Activated T-cell treated with anti-CD3 and anti-CD28 coated beads, Interleukin-2, amount 50 U/mL, for 24 hours (primary cell): ENCODE measurements around the gene PASK.
"Not testable (repeated sequence)": the region's sequence is repeated elsewhere in the genome, so short reads cannot be mapped to it uniquely, and the experiment has no call there.

Experiments used
- DNase-seq: peaks from one replicate; pipeline ENCODE4 v3.0.0-alpha.2; 2020
- H3K27ac Mint-ChIP-seq: 2 replicates; pipeline ENCODE4 v1.8.0; 2020; ENCODE audit warnings: mild to moderate bottlenecking, mixed read lengths
- H3K27me3 Mint-ChIP-seq: 2 replicates; pipeline ENCODE4 v1.8.0; 2020; ENCODE audit warnings: mixed read lengths
- H3K36me3 Mint-ChIP-seq: 2 replicates; pipeline ENCODE4 v1.8.0; 2020; ENCODE audit warnings: low read depth, mixed read lengths
- H3K4me1 Mint-ChIP-seq: 2 replicates; pipeline ENCODE4 v1.8.0; 2020; ENCODE audit warnings: low read depth, mixed read lengths
- H3K4me3 Mint-ChIP-seq: 2 replicates; pipeline ENCODE4 v1.8.0; 2020; ENCODE audit warnings: mild to moderate bottlenecking, moderate library complexity, mixed read lengths
- H3K9me3 Mint-ChIP-seq: 2 replicates; pipeline ENCODE4 v1.8.0; 2020; ENCODE audit warnings: mixed read lengths

The PASK gene

GRCh38 chr2:241148891-241149674 lies at the start of gene PASK:
PASK (minus strand) TSS chr2:241149472; CDS start chr2:241143032, 6,440 bp downstream.
- peak within 1 kb of the TSS; percentile 96 for H3K27ac Mint-ChIP-seq
- DNase-seq: peak; percentile 92
- H3K27me3 Mint-ChIP-seq: no peaks in the 10 kb centered on the region
- H3K4me1 Mint-ChIP-seq: peaks cover 53% of the 10 kb centered on the region
- H3K36me3 Mint-ChIP-seq: peaks cover 43% of the 10 kb centered on the region
- H3K4me3 Mint-ChIP-seq: peak within 1 kb of the TSS; percentile 92
- no peaks in the 10 kb centered on the region for H3K9me3 Mint-ChIP-seq

GRCh38 chr2:241198381-241199279 lies 49.4 kb upstream of the PASK start:
- Mint-ChIP-seq H3K9me3 (no peaks in the 10 kb centered on the region), H3K27me3 (no peaks in the 10 kb centered on the region), H3K36me3 (no peaks in the 10 kb centered on the region), H3K4me1 (no peaks in the 10 kb centered on the region), H3K27ac (no peak overlapping the region), H3K4me3 (no peak overlapping the region)
- no peak for DNase-seq

- Mint-ChIP-seq H3K4me1 (no peaks in the 10 kb centered on the region), H3K9me3 (no peaks in the 10 kb centered on the region), H3K36me3 (no peaks in the 10 kb centered on the region), H3K4me3 (no peak overlapping the region), H3K27me3 (no peaks in the 10 kb centered on the region), H3K27ac (no peak overlapping the region)
- no peak for DNase-seq
Measured at GRCh38 chr2:241197947-241198346, 48.7 kb upstream of the PASK start.

GRCh38 chr2:241197246-241197645 lies 48.0 kb upstream of the PASK start:
- H3K27ac Mint-ChIP-seq, H3K27me3 Mint-ChIP-seq, H3K4me3 Mint-ChIP-seq, DNase-seq, H3K9me3 Mint-ChIP-seq, H3K36me3 Mint-ChIP-seq, H3K4me1 Mint-ChIP-seq: not testable (repeated sequence)

GRCh38 chr2:241195506-241196130 lies 46.3 kb upstream of the PASK start:
- Mint-ChIP-seq H3K36me3 (no peaks in the 10 kb centered on the region), H3K4me1 (no peaks in the 10 kb centered on the region), H3K27ac (no peak overlapping the region), H3K27me3 (no peaks in the 10 kb centered on the region), H3K4me3 (no peak overlapping the region), H3K9me3 (no peaks in the 10 kb centered on the region)
- DNase-seq: no peak

GRCh38 chr2:241194811-241195210 lies 45.5 kb upstream of the PASK start:
- Mint-ChIP-seq H3K27ac (no peak overlapping the region), H3K36me3 (no peaks in the 10 kb centered on the region), H3K4me1 (no peaks in the 10 kb centered on the region), H3K9me3 (no peaks in the 10 kb centered on the region), H3K4me3 (no peak overlapping the region), H3K27me3 (no peaks in the 10 kb centered on the region)
- DNase-seq: no peak

- Mint-ChIP-seq H3K9me3 (no peaks in the 10 kb centered on the region), H3K27me3 (no peaks in the 10 kb centered on the region), H3K36me3 (no peaks in the 10 kb centered on the region), H3K27ac (no peak overlapping the region), H3K4me1 (no peaks in the 10 kb centered on the region), H3K4me3 (no peak overlapping the region)
- DNase-seq: no peak
Measured at GRCh38 chr2:241193271-241193670, 44.0 kb upstream of the PASK start.

GRCh38 chr2:241191081-241191480 lies 41.8 kb upstream of the PASK start:
- Mint-ChIP-seq H3K4me1 (no peaks in the 10 kb centered on the region), H3K27ac (no peak overlapping the region), H3K27me3 (no peaks in the 10 kb centered on the region), H3K36me3 (no peaks in the 10 kb centered on the region), H3K9me3 (no peaks in the 10 kb centered on the region), H3K4me3 (no peak overlapping the region)
- DNase-seq: no peak

GRCh38 chr2:241190291-241190981 lies 41.2 kb upstream of the PASK start:
- Mint-ChIP-seq H3K4me1 (no peaks in the 10 kb centered on the region), H3K27ac (no peak overlapping the region), H3K4me3 (no peak overlapping the region), H3K27me3 (no peaks in the 10 kb centered on the region), H3K36me3 (no peaks in the 10 kb centered on the region), H3K9me3 (no peaks in the 10 kb centered on the region)
- no peak for DNase-seq

- H3K27me3 Mint-ChIP-seq: no peaks in the 10 kb centered on the region
- H3K36me3 Mint-ChIP-seq: no peaks in the 10 kb centered on the region
- H3K4me3 Mint-ChIP-seq: no peak overlapping the region
- H3K4me1 Mint-ChIP-seq: no peaks in the 10 kb centered on the region
- H3K27ac Mint-ChIP-seq: no peak overlapping the region
- no peaks in the 10 kb centered on the region for H3K9me3 Mint-ChIP-seq
- no peak for DNase-seq
Measured at GRCh38 chr2:241189856-241190201, 40.6 kb upstream of the PASK start.

- Mint-ChIP-seq H3K27me3 (no peaks in the 10 kb centered on the region), H3K36me3 (no peaks in the 10 kb centered on the region), H3K4me3 (no peak overlapping the region), H3K27ac (no peak overlapping the region), H3K4me1 (no peaks in the 10 kb centered on the region), H3K9me3 (no peaks in the 10 kb centered on the region)
- no peak for DNase-seq
Measured at GRCh38 chr2:241189093-241189855, 40.0 kb upstream of the PASK start.

GRCh38 chr2:241188361-241189092 lies 39.3 kb upstream of the PASK start, which contains the start of gene ANO7:
ANO7 (plus strand) TSS chr2:241188677; CDS start chr2:241190064, 1,387 bp downstream.
- peaks cover 3% of the 10 kb centered on the region for H3K36me3 Mint-ChIP-seq
- no peaks in the 10 kb centered on the region for H3K4me1 Mint-ChIP-seq
- no peak within 1 kb of the TSS for H3K27ac Mint-ChIP-seq
- no peaks in the 10 kb centered on the region for H3K9me3 Mint-ChIP-seq
- no peak for DNase-seq
- no peak within 1 kb of the TSS for H3K4me3 Mint-ChIP-seq
- no peaks in the 10 kb centered on the region for H3K27me3 Mint-ChIP-seq

GRCh38 chr2:241187918-241188234 lies 38.6 kb upstream of the PASK start:
- H3K9me3 Mint-ChIP-seq: no peaks in the 10 kb centered on the region

More at GRCh38 chr2:241187918-241188234, 38.6 kb upstream of the PASK start:
- Mint-ChIP-seq H3K27me3 (no peaks in the 10 kb centered on the region), H3K36me3 (peaks cover 7% of the 10 kb centered on the region), H3K4me1 (no peaks in the 10 kb centered on the region), H3K4me3 (no peak overlapping the region), H3K27ac (no peak overlapping the region)
- no peak for DNase-seq
